Caco-2 (cell line): ENCODE data around the gene PLRG1. TPM values are rescaled to one million over a fixed set of nuclear protein-coding genes. Genes with fewer than 3 reads are reported as not detected.

ENCODE experiments used
- BruUV-seq: library from RNA; stranded (reverse); fragments of 400-500 nt; replicated peaks from 2 replicates; lab custom pipeline; 2021; lab: Mats Ljungman, UMichigan
- CTCF ChIA-PET: fragments of 300-600 bp; sonication (Branson Sonifier 250); formaldehyde crosslinking; loops from one replicate; lab custom pipeline; 2022; ENCODE audit warnings: antibody characterized with exemption; lab: Charles Lee
- POLR2A ChIA-PET: fragments of 300-600 bp; sonication (Branson Sonifier 250); formaldehyde crosslinking; loops from one replicate; lab custom pipeline; 2022; ENCODE audit warnings: antibody characterized with exemption; lab: Charles Lee
- DNase-seq, 2 experiments: peaks; one replicate each; pipeline versions ENCODE4 v3.0.0 to v3.0.0-alpha.2; 2020 to 2022
- H3K27me3 ChIP-seq: replicated peaks from 2 replicates; pipeline ENCODE4 v1.6.0; 2011; ENCODE audit warnings: low read length; ENCODE audit not compliant: control insufficient read depth, insufficient read depth
- H3K36me3 ChIP-seq: 2 replicates; pipeline ENCODE4 v1.5.1; 2011; ENCODE audit warnings: low read length; ENCODE audit not compliant: control insufficient read depth, insufficient read depth
- H3K4me1 ChIP-seq: fragments of 250-450 bp; sonication (Bioruptor Pico); 2 replicates; pipeline ENCODE4 v1.5.1; 2020; ENCODE audit warnings: mild to moderate bottlenecking
- H3K4me3 ChIP-seq: 2 replicates; pipeline ENCODE4 v1.5.1; 2011; ENCODE audit warnings: low read depth, mild to moderate bottlenecking, control low read depth, low read length
- H3K9me3 ChIP-seq: fragments of 250-450 bp; sonication (Bioruptor Pico); 2 replicates; pipeline ENCODE4 v1.5.1; 2020; ENCODE audit warnings: mild to moderate bottlenecking, moderate library complexity
- H3K27ac Mint-ChIP-seq: one replicate; pipeline ENCODE4 v1.8.0; 2022; ENCODE audit warnings: mixed read lengths; ENCODE audit not compliant: unreplicated experiment
- H3K27me3 Mint-ChIP-seq: one replicate; pipeline ENCODE4 v1.8.0; 2022; ENCODE audit warnings: mixed read lengths; ENCODE audit not compliant: insufficient read depth, unreplicated experiment
- H3K36me3 Mint-ChIP-seq: one replicate; pipeline ENCODE4 v1.8.0; 2022; ENCODE audit warnings: mild to moderate bottlenecking, mixed read lengths; ENCODE audit not compliant: insufficient read depth, unreplicated experiment
- H3K4me1 Mint-ChIP-seq: one replicate; pipeline ENCODE4 v1.8.0; 2022; ENCODE audit warnings: low read depth, mixed read lengths; ENCODE audit not compliant: unreplicated experiment
- H3K4me3 Mint-ChIP-seq: one replicate; pipeline ENCODE4 v1.8.0; 2022; ENCODE audit warnings: mild to moderate bottlenecking, moderate library complexity, mixed read lengths; ENCODE audit not compliant: unreplicated experiment
- H3K9me3 Mint-ChIP-seq: one replicate; pipeline ENCODE4 v1.8.0; 2022; ENCODE audit warnings: mixed read lengths; ENCODE audit not compliant: unreplicated experiment
- intact Hi-C: fragments of 100-400 bp; cut with micrococcal nuclease; formaldehyde crosslinking; loops from one replicate; pipeline ENCODE4 v1.10.0; 2022; ENCODE audit not compliant: unreplicated experiment
- total RNA-seq: library from RNA; stranded (reverse); gene quantifications from 2 replicates; pipeline ENCODE4 v1.2.3, GENCODE V29; 2022
- TF ChIP-seq, protein P1 (sequence below), 2 experiments: fragments of 200-600 bp in 1 of 2; IDR thresholded peaks; 1 replicate in 1 of 2; 2 replicates in 1 of 2; pipeline versions ENCODE4 v1.5.1 to v1.8.0; 2011 to 2022; ENCODE audit warnings: antibody characterized with exemption in 1 of 2, control low read depth in 1 of 2, inconsistent platforms in 1 of 2, low read depth in 1 of 2, low read length in 1 of 2, mild to moderate bottlenecking in 1 of 2, moderate library complexity in 1 of 2; ENCODE audit not compliant: insufficient read depth in 1 of 2, severe bottlenecking in 1 of 2, unreplicated experiment in 1 of 2

Gene PLRG1
- total RNA-seq, 1 experiment from 2014 or later: 99.4 TPM

DNA sequence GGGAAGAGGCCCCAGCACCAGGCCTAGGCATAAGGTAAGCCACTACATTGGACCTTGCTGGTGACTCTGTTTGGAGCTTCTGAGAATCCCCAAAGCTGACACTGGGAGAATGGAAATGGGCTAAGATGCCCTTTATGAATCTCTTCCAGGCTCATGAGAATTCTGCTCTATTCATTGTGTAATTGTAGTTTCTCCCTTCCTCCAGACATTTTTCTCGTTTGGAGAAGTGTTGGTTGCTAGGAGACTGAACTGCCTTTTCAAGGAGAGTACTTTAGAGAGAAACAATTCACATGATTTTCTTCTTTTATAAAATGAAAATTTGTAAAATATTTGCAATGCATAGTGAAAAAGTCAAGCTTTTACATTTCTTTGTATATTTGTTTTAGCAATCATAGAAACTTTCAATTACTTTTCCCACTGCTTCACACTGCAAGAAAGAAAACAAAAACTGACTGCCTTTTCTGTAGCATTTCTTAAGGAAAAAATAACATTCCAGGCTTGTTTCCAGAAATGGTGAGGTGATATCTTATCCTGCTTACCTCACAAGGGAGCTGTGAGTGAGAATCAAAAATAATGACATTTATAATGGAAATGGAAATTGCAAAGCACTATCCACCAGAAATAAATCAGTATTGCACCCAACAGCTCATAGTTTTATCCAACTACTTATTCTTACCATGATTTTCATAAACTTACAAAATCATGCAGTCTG is 33.7 kb downstream of the PLRG1 start:
- Mint-ChIP-seq H3K9me3 (no peaks in the 10 kb centered on the region), H3K4me1 (no peaks in the 10 kb centered on the region), H3K36me3 (no peaks in the 10 kb centered on the region), H3K27me3 (peaks cover 15% of the 10 kb centered on the region), H3K4me3 (no peak overlapping the region), H3K27ac (no peak overlapping the region)
- POLR2A ChIA-PET: no interaction called here
- CTCF ChIA-PET: interaction anchor here (1.4 kb wide), 1 partner anchor 10 kb away, joined by 4 read pairs; no protein-coding TSS in a partner anchor
- intact Hi-C loops: no loop called here
- no TSS peak for BruUV-seq
- TF ChIP-seq, protein P1, sequence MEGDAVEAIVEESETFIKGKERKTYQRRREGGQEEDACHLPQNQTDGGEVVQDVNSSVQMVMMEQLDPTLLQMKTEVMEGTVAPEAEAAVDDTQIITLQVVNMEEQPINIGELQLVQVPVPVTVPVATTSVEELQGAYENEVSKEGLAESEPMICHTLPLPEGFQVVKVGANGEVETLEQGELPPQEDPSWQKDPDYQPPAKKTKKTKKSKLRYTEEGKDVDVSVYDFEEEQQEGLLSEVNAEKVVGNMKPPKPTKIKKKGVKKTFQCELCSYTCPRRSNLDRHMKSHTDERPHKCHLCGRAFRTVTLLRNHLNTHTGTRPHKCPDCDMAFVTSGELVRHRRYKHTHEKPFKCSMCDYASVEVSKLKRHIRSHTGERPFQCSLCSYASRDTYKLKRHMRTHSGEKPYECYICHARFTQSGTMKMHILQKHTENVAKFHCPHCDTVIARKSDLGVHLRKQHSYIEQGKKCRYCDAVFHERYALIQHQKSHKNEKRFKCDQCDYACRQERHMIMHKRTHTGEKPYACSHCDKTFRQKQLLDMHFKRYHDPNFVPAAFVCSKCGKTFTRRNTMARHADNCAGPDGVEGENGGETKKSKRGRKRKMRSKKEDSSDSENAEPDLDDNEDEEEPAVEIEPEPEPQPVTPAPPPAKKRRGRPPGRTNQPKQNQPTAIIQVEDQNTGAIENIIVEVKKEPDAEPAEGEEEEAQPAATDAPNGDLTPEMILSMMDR (IDR thresholded peaks at IDR 0.05; ENCODE audit: insufficient read depth in 1 of 2, low read depth in 1 of 2, low read length in 1 of 2, severe bottlenecking in 1 of 2, unreplicated experiment in 1 of 2): no peak
- H3K27me3 ChIP-seq: peaks cover 1% of the 10 kb centered on the region; the same call in 1 of the 2 replicates
- no peaks in the 10 kb centered on the region for H3K9me3 ChIP-seq
- H3K4me1 ChIP-seq: no peaks in the 10 kb centered on the region
- H3K36me3 ChIP-seq: no peaks in the 10 kb centered on the region
- H3K4me3 ChIP-seq: no peak overlapping the region
- DNase-seq: no peak

DNA sequence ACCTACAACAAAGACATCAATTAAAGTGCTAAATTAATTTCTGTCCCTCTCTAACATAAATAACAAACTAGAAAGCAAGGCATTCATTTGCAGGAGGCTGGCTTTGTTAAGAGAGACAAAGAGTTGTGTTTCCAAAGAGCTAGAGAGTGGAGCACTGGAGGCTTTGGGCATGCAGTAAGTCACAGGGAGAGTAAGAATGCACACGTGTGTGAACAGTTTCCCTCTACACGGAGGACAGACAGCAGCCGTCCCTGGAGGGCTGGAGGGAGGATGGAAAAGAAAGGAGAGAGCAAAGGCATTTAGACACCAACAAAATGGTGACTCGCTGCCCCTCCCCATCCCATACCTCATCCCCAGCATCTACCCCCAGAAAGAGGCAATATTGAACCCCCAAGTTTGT is 38.2 kb downstream of the PLRG1 start:
- intact Hi-C loops: no loop called here
- H3K36me3 Mint-ChIP-seq: no peaks in the 10 kb centered on the region
- ChIA-PET CTCF (no interaction called here), POLR2A (no interaction called here)
- H3K4me3 Mint-ChIP-seq: no peak overlapping the region
- TF ChIP-seq, protein P1 (IDR thresholded peaks at IDR 0.05; ENCODE audit: insufficient read depth in 1 of 2, low read depth in 1 of 2, low read length in 1 of 2, severe bottlenecking in 1 of 2, unreplicated experiment in 1 of 2): no peak
- no TSS peak for BruUV-seq
- no peak for DNase-seq
- H3K4me1 Mint-ChIP-seq: no peaks in the 10 kb centered on the region
- Histone ChIP-seq H3K27me3 (no peaks in the 10 kb centered on the region), H3K4me1 (no peaks in the 10 kb centered on the region), H3K36me3 (no peaks in the 10 kb centered on the region), H3K4me3 (no peak overlapping the region), H3K9me3 (no peaks in the 10 kb centered on the region)
- H3K27me3 Mint-ChIP-seq: peaks cover 10% of the 10 kb centered on the region
- H3K27ac Mint-ChIP-seq: no peak overlapping the region
- H3K9me3 Mint-ChIP-seq: no peaks in the 10 kb centered on the region

DNA sequence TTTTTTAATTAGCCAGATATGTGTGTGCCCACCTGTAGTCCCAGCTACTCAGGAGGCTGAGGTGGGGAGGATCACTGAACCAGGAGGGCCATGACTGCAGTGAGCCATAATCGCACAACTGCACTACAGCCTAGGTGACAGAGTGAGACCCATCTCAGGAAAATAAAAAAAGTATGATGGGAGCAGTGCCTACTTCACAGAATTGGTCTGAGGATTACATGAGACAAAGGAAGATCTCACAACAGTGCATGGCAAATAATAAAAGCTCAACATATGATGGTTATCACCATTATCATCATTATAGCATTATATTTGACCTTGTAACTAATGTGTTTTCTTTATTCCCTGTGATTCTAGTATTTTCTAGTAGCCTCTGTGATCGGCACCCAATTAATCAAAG is 38.7 kb downstream of the PLRG1 start:
- no peak for DNase-seq
- no peaks in the 10 kb centered on the region for H3K9me3 Mint-ChIP-seq
- no peak overlapping the region for H3K27ac Mint-ChIP-seq
- TF ChIP-seq, protein P1 (IDR thresholded peaks at IDR 0.05; ENCODE audit: insufficient read depth in 1 of 2, low read depth in 1 of 2, low read length in 1 of 2, severe bottlenecking in 1 of 2, unreplicated experiment in 1 of 2): no peak
- no peak overlapping the region for H3K4me3 ChIP-seq
- ChIA-PET POLR2A (no interaction called here), CTCF (no interaction called here)
- BruUV-seq: no TSS peak
- no peaks in the 10 kb centered on the region for H3K4me1 Mint-ChIP-seq
- no peaks in the 10 kb centered on the region for H3K9me3 ChIP-seq
- peaks cover 10% of the 10 kb centered on the region for H3K27me3 Mint-ChIP-seq
- intact Hi-C loops: no loop called here
- no peaks in the 10 kb centered on the region for H3K36me3 ChIP-seq
- no peaks in the 10 kb centered on the region for H3K36me3 Mint-ChIP-seq
- H3K4me1 ChIP-seq: 0 out of 2 replicates have a peak, but pooled peaks cover 4% of the 10 kb centered on the region
- H3K4me3 Mint-ChIP-seq: no peak overlapping the region
- no peaks in the 10 kb centered on the region for H3K27me3 ChIP-seq
